ENCODE data around the gene EIF4H.
"Not testable (repeated sequence)": the region's sequence is repeated elsewhere in the genome, so short reads cannot be mapped to it uniquely, and the experiment has no call there.

Gene EIF4H

DNA sequence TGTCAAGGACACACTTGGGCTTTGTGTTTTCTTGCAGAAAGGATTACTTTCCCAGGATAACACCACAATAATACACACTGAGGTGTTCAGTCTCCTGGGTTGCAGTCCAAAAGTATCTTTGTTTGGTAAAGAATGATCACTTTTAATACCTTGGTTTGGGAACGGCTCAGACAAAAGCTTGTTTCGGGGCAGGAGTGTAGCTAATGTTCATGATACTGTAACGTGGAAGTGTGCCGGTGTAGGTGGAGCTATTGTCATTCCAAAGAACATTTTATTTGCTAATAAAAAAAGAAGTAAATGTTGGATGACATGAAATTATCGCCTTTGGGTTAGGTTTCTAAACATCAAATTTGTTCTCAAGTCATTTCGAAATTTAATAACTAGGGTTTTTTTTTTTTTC is 1.2 kb downstream of the EIF4H start:
- DNase-seq (ENCODE audit: low spot score): no peak

DNA sequence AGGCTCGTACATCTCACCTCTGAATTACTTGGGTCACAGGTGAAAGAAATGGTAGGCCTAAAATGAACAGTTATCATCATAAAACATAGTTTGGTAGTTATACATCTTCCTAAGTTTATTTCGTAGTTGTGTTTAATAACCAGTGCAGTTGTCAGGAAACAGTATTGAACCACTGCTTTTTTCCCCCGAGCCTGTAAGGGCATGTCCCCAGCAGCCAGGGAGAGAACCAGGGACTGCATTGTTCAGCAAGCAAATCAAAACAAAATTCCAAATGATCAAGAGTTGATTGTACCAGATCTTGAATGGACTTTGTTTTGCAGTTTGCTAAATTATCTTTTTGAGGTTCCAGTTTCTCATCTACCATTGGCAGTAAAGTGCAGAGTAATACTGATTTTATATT is 2.4 kb downstream of the EIF4H start:
- DNase-seq (ENCODE audit: low spot score): no peak

DNA sequence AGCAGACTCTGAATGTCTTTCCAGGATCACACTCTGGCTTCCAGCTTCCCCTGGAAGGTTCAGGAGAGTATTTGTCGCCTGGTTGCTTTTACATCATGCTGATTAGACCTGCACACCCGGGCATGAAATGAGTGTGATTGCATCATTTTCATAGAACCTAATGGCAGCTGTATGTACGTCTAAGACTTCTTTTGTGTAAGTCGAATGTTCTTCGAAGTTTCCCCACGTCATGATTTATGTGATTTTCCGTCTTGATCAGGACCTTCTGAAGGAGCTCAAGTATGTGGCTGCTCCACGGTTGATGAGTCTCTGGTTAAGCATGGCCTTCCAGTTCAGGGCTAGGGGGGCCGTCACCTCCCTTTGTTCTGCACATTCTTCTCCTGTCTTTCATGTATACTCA is 4.5 kb downstream of the EIF4H start:
- no peak for DNase-seq (ENCODE audit: low spot score)

DNA sequence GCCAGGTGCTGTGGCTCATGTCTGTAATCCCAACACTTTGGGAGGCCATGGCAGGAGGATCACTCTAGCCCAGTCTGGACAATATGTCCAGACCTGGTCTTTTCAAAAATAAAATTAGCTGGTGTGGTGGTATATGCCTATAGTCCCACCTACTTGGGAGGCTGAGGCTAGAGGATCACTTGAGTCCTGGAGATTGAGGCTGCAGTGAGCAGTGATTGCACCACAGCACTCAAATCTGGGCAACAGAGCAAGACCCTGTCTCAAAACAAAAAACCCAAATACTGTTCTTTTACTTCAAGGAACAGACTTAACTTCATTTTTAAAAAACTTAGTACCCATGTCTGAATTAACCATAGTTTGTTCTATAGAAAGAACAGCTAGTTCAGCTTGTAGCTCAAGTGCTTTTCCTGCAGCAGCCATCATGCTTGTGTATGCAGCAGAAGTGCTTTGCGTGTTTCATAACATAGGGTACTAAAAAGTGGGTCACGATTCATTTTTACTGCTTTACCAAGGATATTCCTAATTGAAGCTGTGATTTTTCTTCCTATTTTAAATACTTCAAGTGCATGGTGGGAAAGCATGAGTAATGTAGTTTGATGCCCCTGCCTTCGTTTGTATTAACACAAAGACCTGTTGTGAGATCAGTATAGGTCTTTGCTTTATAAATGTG is 5.9 kb downstream of the EIF4H start:
- no peak for DNase-seq (ENCODE audit: low spot score)

DNA sequence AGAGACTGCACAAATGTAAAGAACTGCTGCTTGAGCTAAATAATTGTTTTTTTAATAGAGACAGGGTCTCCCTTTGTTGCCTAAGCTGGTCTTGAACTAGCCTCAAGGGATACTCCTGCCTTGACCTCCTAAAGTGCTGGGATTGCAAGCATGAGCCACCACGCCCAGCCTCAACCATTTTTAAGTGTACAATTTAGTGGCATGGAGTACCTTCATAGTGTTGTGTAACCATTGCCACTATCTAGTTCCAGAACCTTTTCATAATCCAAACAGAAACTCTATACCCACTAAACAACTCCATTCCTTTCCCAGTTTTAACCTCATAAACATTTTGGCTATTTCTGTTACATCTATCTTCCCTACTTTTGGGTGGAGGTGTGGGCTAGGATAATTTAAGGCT is 6.7 kb downstream of the EIF4H start:
- no peak for DNase-seq (ENCODE audit: low spot score)

DNA sequence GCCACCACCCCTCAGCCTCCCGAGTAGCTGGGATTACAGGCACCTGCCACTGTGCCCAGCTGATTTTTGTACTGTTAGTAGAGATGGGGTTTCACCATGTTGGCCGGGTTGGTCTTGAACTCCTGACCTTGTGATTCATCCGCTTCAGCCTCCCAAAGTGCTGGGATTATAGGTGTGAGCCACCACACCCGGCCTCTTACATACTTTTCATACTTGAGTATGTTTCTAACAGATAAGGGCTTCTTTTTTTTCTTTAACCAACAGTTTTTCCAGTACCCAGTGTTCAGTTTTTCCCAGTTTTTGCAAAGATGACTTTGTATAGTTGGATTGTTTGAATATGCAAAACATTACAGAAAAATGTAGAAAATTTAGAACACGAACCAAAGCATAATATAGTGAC is 7.7 kb downstream of the EIF4H start:
- DNase-seq (ENCODE audit: low spot score): no peak

DNA sequence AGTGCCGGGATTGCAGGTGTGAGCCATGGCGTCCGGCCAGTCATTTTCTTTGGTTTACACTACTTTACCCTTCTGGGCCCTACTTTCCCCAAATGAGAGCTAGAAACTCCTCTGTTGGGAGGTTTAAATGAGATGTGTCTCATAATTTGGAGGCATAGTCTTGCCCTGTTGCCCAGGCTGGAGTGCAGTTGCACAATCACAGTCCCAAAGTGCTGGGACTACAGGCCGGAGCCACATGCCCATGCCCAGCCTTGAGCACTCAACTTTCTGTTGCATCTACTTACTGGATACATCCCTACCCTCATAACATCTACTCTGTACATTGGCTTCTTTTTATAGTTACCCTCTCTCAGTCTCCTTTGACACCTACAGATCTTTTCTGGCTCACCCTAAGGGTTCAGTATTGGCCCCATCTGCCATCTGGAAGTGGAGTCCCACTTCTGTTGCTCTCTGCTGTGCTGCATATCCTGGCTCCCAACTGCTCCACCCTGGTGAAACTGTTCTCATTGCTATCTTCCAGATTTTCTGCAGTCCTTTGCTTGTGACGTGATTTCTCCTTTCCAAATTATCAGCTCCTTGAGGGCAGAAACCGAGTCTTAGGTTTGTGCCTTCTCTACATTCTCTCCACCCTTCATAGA is 8.4 kb downstream of the EIF4H start:
- no peak for DNase-seq (ENCODE audit: low spot score)

DNA sequence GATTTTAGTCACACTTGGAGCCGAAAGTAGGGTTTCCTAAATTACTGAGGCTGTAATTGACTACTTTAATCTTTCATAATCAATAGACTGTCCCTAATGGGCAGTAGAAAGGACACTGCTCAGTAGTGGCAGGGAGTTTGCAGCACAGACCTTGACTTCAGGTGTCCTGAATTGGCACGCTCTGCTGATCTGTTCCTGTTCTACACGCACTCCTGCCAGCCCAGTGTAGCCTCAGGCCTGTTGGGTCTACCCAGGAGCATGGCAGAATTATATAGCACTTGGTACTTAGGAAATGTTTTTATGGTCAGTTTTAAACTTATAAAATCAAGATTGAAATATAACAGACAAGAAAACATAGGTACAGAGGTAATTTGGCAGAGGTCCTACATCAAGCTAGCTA is 9.0 kb downstream of the EIF4H start:
- no peak for DNase-seq (ENCODE audit: low spot score)

DNA sequence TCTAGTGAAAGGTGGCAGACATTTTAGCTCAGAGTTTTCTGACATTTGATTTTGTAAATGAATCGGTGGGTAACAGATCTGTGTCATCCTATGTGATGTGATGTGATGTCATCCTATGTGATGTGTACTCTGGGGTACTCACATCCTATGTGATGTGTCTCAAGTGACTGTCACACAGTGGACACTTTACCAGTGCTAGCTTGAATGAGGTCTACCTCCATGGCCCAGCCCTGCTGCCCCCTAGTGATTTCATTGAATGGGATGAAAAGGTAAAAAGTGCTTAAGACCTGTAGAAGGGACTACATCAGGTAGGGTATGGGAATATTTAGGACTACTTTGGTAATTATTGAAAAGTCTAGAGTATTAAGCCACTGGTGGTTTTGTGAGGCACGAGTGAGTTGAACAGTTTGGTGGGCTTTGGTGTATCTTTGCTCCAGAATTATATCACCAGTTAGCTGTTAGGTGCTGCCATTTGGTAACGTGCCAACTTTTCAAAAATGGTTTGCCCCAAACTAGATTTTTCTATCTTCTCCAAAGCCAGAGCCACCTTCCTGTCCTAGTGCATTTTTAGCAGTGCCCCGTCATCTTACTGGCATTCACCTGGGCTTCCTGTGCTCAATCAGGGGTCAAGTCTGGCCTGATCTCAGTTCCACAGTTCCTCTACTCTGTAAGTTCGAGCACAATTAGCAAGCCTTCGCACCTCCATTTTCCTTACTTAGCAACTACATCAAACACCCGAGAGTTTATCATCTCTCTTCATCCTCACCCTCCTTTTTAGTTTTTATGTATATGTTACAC is 9.7 kb downstream of the EIF4H start:
- DNase-seq (ENCODE audit: low spot score): no peak

DNA sequence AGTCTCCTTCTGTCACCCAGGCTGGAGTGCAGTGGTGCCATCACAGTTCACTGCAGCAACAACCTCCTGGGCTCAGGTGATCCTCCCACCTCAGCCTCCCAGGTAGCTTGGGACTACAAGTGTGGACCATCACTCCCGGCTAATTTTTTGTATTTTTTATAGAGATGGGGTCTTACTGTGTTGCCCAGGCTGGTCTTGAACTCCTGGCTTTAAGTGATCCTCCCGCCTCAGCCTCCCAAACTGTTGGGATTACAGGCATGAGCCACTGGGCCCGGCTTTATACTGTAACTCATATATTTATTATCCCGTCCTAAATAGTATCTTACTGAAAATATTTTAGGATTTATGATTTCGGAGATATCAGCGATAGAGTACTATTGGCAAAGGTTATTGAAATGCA is 10.9 kb downstream of the EIF4H start:
- DNase-seq (ENCODE audit: low spot score): no peak

DNA sequence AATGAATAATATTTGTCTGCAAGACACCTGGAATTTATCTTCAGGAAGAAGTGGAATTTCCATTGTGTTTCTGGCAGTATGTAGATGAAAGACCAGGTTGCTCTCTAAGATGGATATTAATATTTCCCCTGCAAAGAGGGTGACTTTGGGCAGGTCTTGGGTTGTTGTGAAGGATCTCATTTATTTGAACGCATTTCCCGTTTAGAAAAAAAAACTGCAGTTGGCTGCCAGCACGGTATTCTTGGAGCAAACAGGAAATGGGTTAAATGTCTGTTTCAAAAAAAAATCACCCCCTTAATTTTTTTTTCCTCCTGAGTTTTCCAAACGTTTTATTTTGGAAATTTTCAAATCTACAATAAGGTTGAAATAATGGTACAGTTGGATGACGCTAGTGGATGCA is 11.5 kb downstream of the EIF4H start:
- no peak for DNase-seq (ENCODE audit: low spot score)

DNA sequence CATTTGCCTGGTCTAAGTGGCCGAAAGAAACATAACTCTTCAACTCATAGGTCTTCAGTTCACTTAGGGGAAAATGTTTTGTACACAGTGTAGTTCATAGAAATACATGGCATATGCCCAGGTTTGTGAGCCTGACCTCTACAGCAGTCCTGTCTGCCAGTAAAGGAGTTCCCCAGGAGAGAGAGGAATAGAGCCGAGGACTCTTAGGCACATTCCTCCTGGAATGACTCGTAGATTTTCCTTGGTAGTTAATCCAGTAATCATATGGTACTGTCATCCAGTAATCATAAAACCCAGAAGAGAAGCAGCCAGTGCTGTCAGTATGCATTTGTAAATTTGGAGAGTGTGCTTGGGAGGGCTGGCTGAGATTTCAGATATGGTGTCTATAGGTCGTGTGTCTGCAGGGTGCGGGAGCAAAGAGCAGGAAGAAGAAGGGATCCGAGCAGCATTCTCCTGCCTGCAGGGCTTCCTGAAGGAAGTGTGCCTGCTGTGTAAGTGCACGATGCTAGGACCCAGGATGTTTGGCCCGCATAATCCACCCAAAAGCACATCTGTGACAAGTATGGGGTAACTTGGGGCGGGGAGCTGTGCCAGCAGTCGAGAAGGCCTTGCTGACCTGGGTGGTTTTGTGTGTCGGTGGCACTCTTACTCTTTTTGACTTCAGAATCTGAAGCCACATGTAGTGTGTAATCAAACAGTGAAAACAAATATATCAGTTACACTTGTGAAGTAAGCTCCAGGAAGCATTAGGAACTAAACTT is 13.9 kb downstream of the EIF4H start:
- peak; percentile 60 for DNase-seq (ENCODE audit: low spot score)

DNA sequence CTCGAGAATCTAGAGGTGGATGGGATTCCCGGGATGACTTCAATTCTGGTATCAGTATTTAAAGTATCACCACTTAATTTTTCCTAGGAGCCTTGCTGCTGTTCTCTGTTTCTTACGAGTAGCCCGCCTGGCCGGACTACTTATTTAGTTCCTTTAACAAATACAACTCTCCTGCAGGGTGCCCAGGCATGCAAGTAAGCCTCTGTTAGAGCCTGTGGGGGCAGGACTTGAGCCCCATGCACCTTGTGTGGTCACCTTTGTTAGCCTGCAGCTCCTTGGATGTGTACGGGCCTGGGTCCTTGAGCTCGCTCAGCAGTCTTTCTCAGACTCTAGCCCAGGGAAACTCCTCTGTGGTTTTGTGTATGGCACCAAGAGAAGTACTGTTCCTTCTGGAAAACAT is 16.1 kb downstream of the EIF4H start:
- DNase-seq (ENCODE audit: low spot score): no peak

DNA sequence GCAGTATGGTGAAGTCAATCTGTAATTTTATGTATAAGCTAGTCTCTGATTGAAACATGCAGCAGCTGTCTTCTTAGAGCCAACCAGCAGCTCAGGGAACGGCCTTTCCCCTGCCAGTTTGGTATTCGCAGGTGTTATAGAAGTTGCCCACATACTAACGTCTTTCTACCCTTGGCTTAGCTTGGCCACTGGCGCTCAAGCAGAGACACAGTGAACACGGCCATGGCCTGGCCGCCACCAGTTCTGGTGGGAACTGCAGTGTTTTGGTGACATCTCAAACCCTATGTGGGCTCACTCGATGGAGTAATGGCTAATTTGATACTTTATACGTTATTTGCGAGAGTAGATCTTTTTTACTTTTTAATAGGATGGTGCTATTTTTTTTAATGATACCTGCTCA is 17.1 kb downstream of the EIF4H start:
- no peak for DNase-seq (ENCODE audit: low spot score)

DNA sequence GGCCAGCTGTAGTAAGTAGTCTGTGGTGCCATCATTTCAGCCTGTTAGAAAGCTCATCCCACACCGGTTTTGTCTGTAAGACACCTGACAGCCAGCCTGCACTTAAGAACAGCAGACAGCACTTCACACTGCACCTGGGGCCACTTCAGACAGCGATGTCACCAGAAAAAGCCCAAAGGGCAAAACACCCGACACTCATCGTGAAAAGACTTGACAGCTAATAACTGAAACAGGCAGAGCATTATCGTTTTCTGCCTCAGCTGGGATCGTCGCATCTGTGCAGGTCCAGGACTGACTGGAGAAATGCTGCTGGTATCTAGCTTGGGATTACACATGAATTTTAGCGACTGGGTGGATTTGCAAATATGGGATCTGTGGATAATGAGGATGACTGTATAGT is 18.9 kb downstream of the EIF4H start:
- DNase-seq (ENCODE audit: low spot score): no peak

DNA sequence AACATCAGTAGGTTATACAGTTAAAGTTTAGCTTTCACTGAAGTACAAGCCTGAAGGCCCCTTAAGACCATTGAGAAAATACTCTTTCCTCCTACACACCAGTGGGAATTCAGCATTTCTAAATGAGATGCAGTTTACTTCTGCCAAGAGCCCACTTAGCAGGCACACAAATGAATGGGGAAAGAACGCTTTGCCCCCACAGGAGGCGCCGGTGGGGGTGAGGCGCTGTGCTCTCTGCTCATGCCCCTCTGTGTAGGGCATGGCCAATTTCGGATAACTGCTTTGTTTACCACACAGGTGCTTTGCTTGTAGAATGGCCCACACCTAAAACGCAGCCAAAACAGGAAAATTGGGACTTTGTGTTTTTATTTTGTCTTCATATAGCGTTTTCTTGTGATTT is 19.8 kb downstream of the EIF4H start:
- no peak for DNase-seq (ENCODE audit: low spot score)

DNA sequence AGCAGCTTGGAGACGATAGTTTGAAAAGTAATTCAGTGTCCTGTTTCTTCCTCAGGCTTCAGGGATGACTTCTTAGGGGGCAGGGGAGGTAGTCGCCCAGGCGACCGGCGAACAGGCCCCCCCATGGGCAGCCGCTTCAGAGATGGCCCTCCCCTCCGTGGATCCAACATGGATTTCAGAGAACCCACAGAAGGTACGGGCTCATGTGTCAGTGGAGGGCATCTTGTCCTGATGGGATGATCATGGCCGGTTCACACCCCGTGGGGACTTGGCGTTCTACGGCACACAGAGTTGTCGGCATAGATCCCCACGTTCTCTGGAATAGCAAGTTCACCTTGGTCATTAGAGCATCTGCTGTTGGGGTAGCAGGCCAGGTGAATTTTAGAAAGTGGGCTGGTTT is 20.5 kb downstream of the EIF4H start:
- DNase-seq (ENCODE audit: low spot score): no peak

DNA sequence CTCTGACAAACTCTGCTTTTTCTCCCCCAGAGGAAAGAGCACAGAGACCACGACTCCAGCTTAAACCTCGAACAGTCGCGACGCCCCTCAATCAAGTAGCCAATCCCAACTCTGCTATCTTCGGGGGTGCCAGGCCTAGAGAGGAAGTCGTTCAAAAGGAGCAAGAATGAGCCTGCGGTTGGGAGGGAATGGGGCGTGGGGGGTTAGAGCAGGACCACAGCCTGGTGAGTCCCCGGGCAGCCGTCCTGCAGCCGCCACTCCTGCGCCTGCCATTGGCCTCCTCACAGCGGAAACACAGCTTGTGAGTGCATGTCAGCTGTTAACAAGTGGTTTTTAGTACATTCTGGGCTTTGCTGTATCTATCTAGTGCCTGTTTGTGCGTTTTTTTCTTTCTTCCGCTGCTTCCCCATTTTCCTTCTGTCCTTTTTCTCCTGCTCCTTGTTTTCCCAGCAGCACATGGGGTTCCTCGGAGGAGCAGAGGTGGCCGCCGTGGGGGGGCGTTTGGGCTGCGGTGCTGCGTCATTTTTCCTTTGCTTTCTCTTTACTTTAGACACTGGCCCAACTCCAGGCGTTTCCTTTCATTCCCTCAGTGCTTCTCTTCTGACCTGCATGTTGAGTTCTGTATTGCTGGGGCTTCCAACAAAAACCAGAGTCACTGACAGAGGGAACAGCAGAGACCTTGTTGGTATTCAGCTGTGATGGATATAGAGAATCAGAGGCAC is 21.1 kb downstream of the EIF4H start:
- DNase-seq (ENCODE audit: low spot score): not testable (repeated sequence)

DNA sequence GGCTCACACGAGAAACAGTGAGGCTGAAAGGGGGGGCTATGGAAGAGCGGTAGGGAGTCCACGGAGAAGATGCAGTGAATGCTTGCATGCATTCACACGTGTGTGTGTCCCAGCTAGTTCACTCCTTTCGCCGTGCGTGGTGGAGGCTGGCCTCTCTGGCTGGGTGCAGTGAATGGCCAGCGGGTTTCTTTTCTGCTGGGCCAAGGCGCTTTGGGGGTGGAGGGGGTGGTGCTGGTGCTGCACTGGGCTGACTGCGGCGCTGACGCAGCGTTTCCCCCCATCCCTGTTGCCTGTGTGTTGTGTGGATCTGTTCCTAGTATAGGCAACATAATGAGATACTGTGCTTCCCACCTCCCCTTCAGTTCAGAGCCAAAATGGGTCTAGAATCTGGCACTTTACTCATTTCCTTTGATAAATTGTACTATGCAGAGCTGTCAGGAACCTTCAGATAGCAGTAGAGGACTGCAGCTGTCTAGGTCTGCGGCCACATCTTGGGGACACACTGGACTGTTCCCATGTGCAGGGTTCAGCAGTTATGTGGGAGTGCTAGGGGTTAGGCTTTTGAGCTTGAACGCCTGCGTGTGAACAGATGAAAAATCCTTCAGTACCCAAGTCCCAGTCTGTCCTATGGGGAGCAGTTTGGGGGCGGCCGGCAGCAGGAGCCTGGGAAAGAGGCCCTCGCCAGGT is 22.0 kb downstream of the EIF4H start:
- not testable (repeated sequence) for DNase-seq (ENCODE audit: low spot score)

DNA sequence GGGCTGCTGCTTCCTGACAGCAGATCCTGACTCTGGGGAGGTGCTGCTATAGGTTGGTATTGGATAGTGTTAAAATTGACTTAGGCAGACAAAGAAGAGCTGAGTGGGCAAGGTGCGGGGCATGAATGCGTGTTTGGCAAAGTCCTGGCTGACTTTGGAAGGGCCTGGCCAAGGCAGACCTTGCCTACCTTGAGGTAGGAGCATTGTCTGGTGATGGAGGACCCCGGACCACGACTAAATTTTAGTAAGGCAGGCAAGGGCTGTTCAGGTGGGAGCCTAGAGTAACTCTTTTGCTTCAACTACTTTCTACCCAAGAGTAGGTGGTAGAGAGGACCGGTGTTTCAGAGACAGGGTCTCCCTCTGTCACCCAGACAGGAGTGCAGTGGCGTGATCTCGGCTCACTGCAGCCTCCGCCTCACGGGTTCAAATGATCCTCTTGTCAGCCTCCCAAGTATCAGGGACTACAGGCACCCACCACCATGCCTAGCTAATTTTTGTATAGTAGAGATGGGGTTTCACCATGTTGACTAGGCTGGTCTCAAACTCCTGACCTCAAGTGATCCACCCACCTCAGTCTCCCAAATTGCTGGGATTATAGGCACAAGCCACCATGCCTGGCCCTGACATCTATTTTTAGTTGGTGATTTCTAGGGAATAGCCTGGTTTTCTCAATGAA is 23.4 kb downstream of the EIF4H start:
- DNase-seq (ENCODE audit: low spot score): no peak

Measured in hepatic stellate cell (primary cell).